HepG2 (cell line): ENCODE measurements around the gene RASIP1. TPM values are rescaled to one million over a fixed set of nuclear protein-coding genes. Genes with fewer than 3 reads are reported as not detected.

Source experiments
- ELF1 ChIP-seq: sonication (generic); formaldehyde crosslinking; IDR thresholded peaks from 2 replicates; pipeline ENCODE4 v1.4.0; 2020; ENCODE audit warnings: missing genetic modification reagents
- GABPB1 ChIP-seq: IDR thresholded peaks from 2 replicates; pipeline ENCODE4 v1.6.1; 2016; ENCODE audit warnings: mild to moderate bottlenecking, missing genetic modification reagents, moderate library complexity, missing compliant biosample characterization
- HMGXB4 ChIP-seq, 2 experiments: sonication (generic) in 1 of 2; formaldehyde crosslinking in 1 of 2; IDR thresholded peaks; 2 replicates each; pipeline versions ENCODE4 v1.4.0 to v1.6.1; 2018 to 2020; ENCODE audit warnings: missing genetic modification reagents in 2 of 2, borderline replicate concordance in 1 of 2, low read depth in 1 of 2, mild to moderate bottlenecking in 1 of 2, missing biosample characterization in 1 of 2
- KLF6 ChIP-seq: IDR thresholded peaks from 2 replicates; pipeline ENCODE4 v1.8.0; 2016; ENCODE audit warnings: missing biosample characterization, missing genetic modification reagents
- MED1 ChIP-seq: sonication (generic); formaldehyde crosslinking; IDR thresholded peaks from 2 replicates; pipeline ENCODE4 v1.4.0; 2020; ENCODE audit warnings: missing genetic modification reagents
- MEIS1 ChIP-seq: sonication (generic); formaldehyde crosslinking; IDR thresholded peaks from 2 replicates; pipeline ENCODE4 v1.9.0; 2021; ENCODE audit warnings: mild to moderate bottlenecking, missing genetic modification reagents, moderate library complexity, borderline replicate concordance
- RARA ChIP-seq: IDR thresholded peaks from 2 replicates; pipeline ENCODE4 v1.6.1; 2016; ENCODE audit warnings: missing genetic modification reagents, missing compliant biosample characterization
- REPIN1 ChIP-seq: sonication (generic); formaldehyde crosslinking; IDR thresholded peaks from 2 replicates; pipeline ENCODE4 v1.8.0; 2022; ENCODE audit warnings: missing genetic modification reagents, low read depth, mild to moderate bottlenecking, borderline replicate concordance
- SALL1 ChIP-seq: sonication (generic); formaldehyde crosslinking; IDR thresholded peaks from 2 replicates; pipeline ENCODE4 v1.8.0; 2022; ENCODE audit warnings: mild to moderate bottlenecking, missing genetic modification reagents
- SMAD9 ChIP-seq: sonication (generic); formaldehyde crosslinking; IDR thresholded peaks from 2 replicates; pipeline ENCODE4 v1.5.1; 2020; ENCODE audit warnings: mild to moderate bottlenecking, missing genetic modification reagents
- SPEN ChIP-seq: sonication (generic); formaldehyde crosslinking; IDR thresholded peaks from 2 replicates; pipeline ENCODE4 v1.5.1; 2020; ENCODE audit warnings: low read depth, mild to moderate bottlenecking, missing genetic modification reagents
- SYNCRIP ChIP-seq: fragments of 200-400 bp; formaldehyde crosslinking; IDR thresholded peaks from 2 replicates; pipeline ENCODE4 v1.6.1; 2018; ENCODE audit warnings: mild to moderate bottlenecking, low read depth, low read length; ENCODE audit not compliant: insufficient read depth
- TBX2 ChIP-seq: sonication (generic); formaldehyde crosslinking; IDR thresholded peaks from 2 replicates; pipeline ENCODE4 v1.5.0; 2020; ENCODE audit warnings: missing genetic modification reagents, mild to moderate bottlenecking, borderline replicate concordance
- THAP11 ChIP-seq: IDR thresholded peaks from 2 replicates; pipeline ENCODE4 v1.6.1; 2016; ENCODE audit warnings: missing biosample characterization, missing genetic modification reagents
- ZFX ChIP-seq: sonication (generic); formaldehyde crosslinking; IDR thresholded peaks from 2 replicates; pipeline ENCODE4 v1.4.0; 2020; ENCODE audit warnings: mild to moderate bottlenecking, low read depth, missing genetic modification reagents, moderate library complexity
- ZNF225 ChIP-seq: sonication (generic); formaldehyde crosslinking; IDR thresholded peaks from 2 replicates; pipeline ENCODE4 v1.4.0; 2020; ENCODE audit warnings: mild to moderate bottlenecking, missing genetic modification reagents
- ZNF33A ChIP-seq: sonication (generic); formaldehyde crosslinking; IDR thresholded peaks from 2 replicates; pipeline ENCODE4 v1.5.1; 2020; ENCODE audit warnings: missing genetic modification reagents, mild to moderate bottlenecking, moderate library complexity, borderline replicate concordance
- ZNF687 ChIP-seq: sonication (generic); formaldehyde crosslinking; IDR thresholded peaks from 2 replicates; pipeline ENCODE4 v1.5.1; 2020; ENCODE audit warnings: mild to moderate bottlenecking, missing genetic modification reagents, moderate library complexity
- ZNF710 ChIP-seq: sonication (generic); formaldehyde crosslinking; IDR thresholded peaks from 2 replicates; pipeline ENCODE4 v1.5.0; 2020; ENCODE audit warnings: mild to moderate bottlenecking, missing genetic modification reagents, borderline replicate concordance
- ZNF776 ChIP-seq: sonication (generic); formaldehyde crosslinking; IDR thresholded peaks from 2 replicates; pipeline ENCODE4 v1.4.0; 2020; ENCODE audit warnings: mild to moderate bottlenecking, missing genetic modification reagents
- polyA plus RNA-seq, 8 experiments: library from polyadenylated mRNA; depleted of rRNA in 3 of 8; stranded (reverse) in 7 of 8; unstranded in 1 of 8; fragments of >200 nt; fragmentation: Illumina TruSeq in 4 of 8; extraction: Trizol in 4 of 8; gene quantifications; 2 replicates each; pipeline versions ENCODE4 v1.2.1 to v1.2.3, GENCODE V29; 2011 to 2016; ENCODE audit warnings: low read depth in 4 of 8, missing spikeins in 1 of 8, mixed read lengths in 1 of 8; ENCODE audit not compliant: insufficient read depth in 1 of 8
- total RNA-seq, 5 experiments: library from RNA; depleted of rRNA; stranded (reverse); fragments of >200 nt; fragmentation: Illumina TruSeq; extraction: Trizol; gene quantifications; 2 replicates each; pipeline ENCODE4 v1.2.3, GENCODE V29; 2016; ENCODE audit warnings: low read depth in 1 of 5

RASIP1 gene
- total and polyA plus RNA-seq, 2 of the 13 experiments (the other 11 are each of a cell fraction or from before 2014, with no cell fraction given): 0.44 to 0.58 TPM

GRCh38 chr19:48674921-48675824, 65.2 kb downstream of the RASIP1 start (continued):
- TF ChIP-seq ZNF710 (peak; percentile 65; the same call in 1 of the 2 replicates), HMGXB4 (CRISPR knock-in tag; IDR thresholded peaks at IDR 0.05; ENCODE audit: borderline replicate concordance in 1 of 2, low read depth in 1 of 2) (peak; percentile 58 to 62; a peak in 2 of 4 replicates), SYNCRIP (no peak), ZNF225 (0 out of 2 replicates have a peak, but pooled peaks have one; percentile 51), SALL1 (CRISPR knock-in tag) (peak; percentile 47; the same call in 1 of the 2 replicates), KLF6 (CRISPR knock-in tag) (no peak), MED1 (CRISPR knock-in tag) (0 out of 2 replicates have a peak, but pooled peaks have one; percentile 19), GABPB1 (CRISPR knock-in tag) (peak; percentile 33; the same call in 1 of the 2 replicates), REPIN1 (CRISPR knock-in tag) (0 out of 2 replicates have a peak, but pooled peaks have one; percentile 66), ZFX (CRISPR knock-in tag) (peak; percentile 69; the same call in 1 of the 2 replicates), SMAD9 (CRISPR knock-in tag) (no peak), MEIS1 (CRISPR knock-in tag) (0 out of 2 replicates have a peak, but pooled peaks have one; percentile 25), RARA (CRISPR knock-in tag) (0 out of 2 replicates have a peak, but pooled peaks have one; percentile 11), TBX2 (CRISPR knock-in tag) (peak; percentile 31; the same call in 1 of the 2 replicates), SPEN (CRISPR knock-in tag) (0 out of 2 replicates have a peak, but pooled peaks have one; percentile 36), ZNF776 (CRISPR knock-in tag) (0 out of 2 replicates have a peak, but pooled peaks have one; percentile 36), THAP11 (CRISPR knock-in tag) (peak; percentile 75), ZNF687 (CRISPR knock-in tag) (peak; percentile 67), ELF1 (0 out of 2 replicates have a peak, but pooled peaks have one; percentile 23), ZNF33A (CRISPR knock-in tag) (no peak)
